ENCODE data around the gene SNX32. TPM values are rescaled to one million over a fixed set of nuclear protein-coding genes. Genes with fewer than 3 reads are reported as not detected.

Gene SNX32
- total and polyA plus RNA-seq, 2 of the 13 experiments (the other 11 are each of a cell fraction or from before 2014, with no cell fraction given) = 0.09 to 0.34 TPM

DNA sequence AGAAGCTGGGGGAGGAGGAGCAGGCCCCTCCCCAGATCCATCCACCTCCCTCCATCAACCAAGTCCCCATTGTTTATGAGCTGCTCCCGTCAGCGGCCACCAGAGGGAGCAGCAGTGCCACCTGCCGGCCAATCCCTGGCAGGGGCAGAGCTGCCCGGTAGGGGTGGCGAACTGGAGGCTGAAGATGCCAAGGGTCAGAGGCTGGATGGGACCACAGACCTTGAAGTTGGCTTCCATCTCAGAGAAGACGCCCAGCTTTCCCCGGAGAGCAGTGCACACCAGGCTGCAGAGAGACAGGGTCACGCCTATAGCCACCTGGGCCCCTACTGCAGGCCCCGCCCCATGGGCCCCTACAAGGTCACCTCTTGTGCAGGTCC is 50.9 kb downstream of the SNX32 start:
- Histone ChIP-seq H3K4me2 (ENCODE audit: low read depth, low read length) (no peak overlapping the region), H3K27me3 (ENCODE audit: control insufficient read depth in 1 of 2, insufficient read depth in 2 of 2, low read length in 2 of 2) (no peaks in the 10 kb centered on the region; a peak in 1 of 5 replicates), H2AFZ (ENCODE audit: low read length) (no peak overlapping the region), H4K20me1 (ENCODE audit: insufficient read depth, low read length) (no peaks in the 10 kb centered on the region), H3K9me3 (ENCODE audit: low read length) (no peaks in the 10 kb centered on the region), H3K36me3 (replicated peaks in 1 of 2; ENCODE audit: control insufficient read depth in 1 of 2, insufficient read depth in 2 of 2, low read length in 2 of 2) (peaks cover 4 to 19% of the 10 kb centered on the region in 2 experiments; a peak in 4 of 5 replicates), H3K9ac (ENCODE audit: insufficient read depth, low read depth, low read length) (no peak overlapping the region), H3K27ac (ENCODE audit: extremely low read length, insufficient read depth, low read length) (no peak overlapping the region), H3K4me3 (replicated peaks in 1 of 3; ENCODE audit: insufficient read depth in 1 of 3, low read depth in 2 of 3, low read length in 3 of 3) (no peak overlapping the region), H3K79me2 (ENCODE audit: insufficient read depth, low read length) (no peaks in the 10 kb centered on the region), H3K4me1 (ENCODE audit: insufficient read depth, low read length) (peaks cover 48% of the 10 kb centered on the region)
- POLR2A ChIA-PET = interaction anchor here (0.6 to 1.7 kb wide), 8 partner anchors 10 to 140 kb away, joined by 3 to 11 read pairs (median 3); partner anchors contain the start of genes CFL1, FOSL1 and MUS81
- 0% methylated on average over 3 of the region's 9 CpGs for WGBS (ENCODE audit: low lambda C conversion rate)
- in situ Hi-C loops (cut with HindIII; ENCODE audit: extremely low pct_ligation_motif_present, low pct_unique_long_range_greater_than_20kb) (loop anchor here (5.0 kb wide), 1 partner anchor 103 kb away; no protein-coding TSS in a partner anchor), intact Hi-C loops (cut with micrococcal nuclease; ENCODE audit: unreplicated experiment) (loop anchor here (5.0 kb wide), 1 partner anchor 48 kb away; no protein-coding TSS in a partner anchor)
- FAIRE-seq = peak; percentile 48
- peak; percentile 41 for ATAC-seq
- CTCF ChIA-PET (ENCODE audit: low intra/inter-chr PET ratio, low total read pairs) = interaction anchor here (0.7 to 2.9 kb wide), 13 partner anchors 9 to 178 kb away, joined by 3 to 77 read pairs (median 5); partner anchors contain the start of genes FOSL1, KAT5, MUS81 and SART1
- no TSS peak for BruUV-seq (replicated peaks)
- peak; percentile 60 for DNase-seq (ENCODE audit: low spot score)
- 0 out of 2 replicates have a peak, but pooled peaks have one; percentile 17 for TF ChIP-seq ZNF746 (CRISPR knock-in tag; IDR thresholded peaks at IDR 0.05)
- TF ChIP-seq FOSL2 (CRISPR knock-in tag; IDR thresholded peaks at IDR 0.05) = peak; percentile 56; the same call in 1 of the 2 replicates
- peak; percentile 75; the same call in 1 of the 2 replicates for TF ChIP-seq NFKB2 (CRISPR knock-in tag; IDR thresholded peaks at IDR 0.05; ENCODE audit: borderline replicate concordance)
- 0 out of 2 replicates have a peak, but pooled peaks have one; percentile 32 for TF ChIP-seq ZNF441 (CRISPR knock-in tag; IDR thresholded peaks at IDR 0.05; ENCODE audit: borderline replicate concordance)
- TF ChIP-seq NR2F1 (CRISPR knock-in tag; IDR thresholded peaks at IDR 0.05) = peak in 1 of 2 experiments; percentile 30; a peak in 1 of 4 replicates
- no peak for TF ChIP-seq FOXA1 (IDR thresholded peaks at IDR 0.05)
- TF ChIP-seq FOXA1 (CRISPR knock-in tag; IDR thresholded peaks at IDR 0.05) = peak; percentile 48; the same call in 1 of the 2 replicates
- TF ChIP-seq, protein P1, sequence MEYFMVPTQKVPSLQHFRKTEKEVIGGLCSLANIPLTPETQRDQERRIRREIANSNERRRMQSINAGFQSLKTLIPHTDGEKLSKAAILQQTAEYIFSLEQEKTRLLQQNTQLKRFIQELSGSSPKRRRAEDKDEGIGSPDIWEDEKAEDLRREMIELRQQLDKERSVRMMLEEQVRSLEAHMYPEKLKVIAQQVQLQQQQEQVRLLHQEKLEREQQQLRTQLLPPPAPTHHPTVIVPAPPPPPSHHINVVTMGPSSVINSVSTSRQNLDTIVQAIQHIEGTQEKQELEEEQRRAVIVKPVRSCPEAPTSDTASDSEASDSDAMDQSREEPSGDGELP (IDR thresholded peaks at IDR 0.05; ENCODE audit: borderline replicate concordance, low read depth) = peak; percentile 45; the same call in 1 of the 2 replicates
- TF ChIP-seq, protein P2, sequence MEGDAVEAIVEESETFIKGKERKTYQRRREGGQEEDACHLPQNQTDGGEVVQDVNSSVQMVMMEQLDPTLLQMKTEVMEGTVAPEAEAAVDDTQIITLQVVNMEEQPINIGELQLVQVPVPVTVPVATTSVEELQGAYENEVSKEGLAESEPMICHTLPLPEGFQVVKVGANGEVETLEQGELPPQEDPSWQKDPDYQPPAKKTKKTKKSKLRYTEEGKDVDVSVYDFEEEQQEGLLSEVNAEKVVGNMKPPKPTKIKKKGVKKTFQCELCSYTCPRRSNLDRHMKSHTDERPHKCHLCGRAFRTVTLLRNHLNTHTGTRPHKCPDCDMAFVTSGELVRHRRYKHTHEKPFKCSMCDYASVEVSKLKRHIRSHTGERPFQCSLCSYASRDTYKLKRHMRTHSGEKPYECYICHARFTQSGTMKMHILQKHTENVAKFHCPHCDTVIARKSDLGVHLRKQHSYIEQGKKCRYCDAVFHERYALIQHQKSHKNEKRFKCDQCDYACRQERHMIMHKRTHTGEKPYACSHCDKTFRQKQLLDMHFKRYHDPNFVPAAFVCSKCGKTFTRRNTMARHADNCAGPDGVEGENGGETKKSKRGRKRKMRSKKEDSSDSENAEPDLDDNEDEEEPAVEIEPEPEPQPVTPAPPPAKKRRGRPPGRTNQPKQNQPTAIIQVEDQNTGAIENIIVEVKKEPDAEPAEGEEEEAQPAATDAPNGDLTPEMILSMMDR (CRISPR knock-in tag; IDR thresholded peaks at IDR 0.05) = peak; percentile 98
- no peak for TF ChIP-seq ZNF768 (CRISPR knock-in tag; IDR thresholded peaks at IDR 0.05)
- TF ChIP-seq ELF1 (CRISPR knock-in tag; IDR thresholded peaks at IDR 0.05) = peak; percentile 25; the same call in 1 of the 2 replicates
- peak; percentile 57; the same call in 1 of the 2 replicates for TF ChIP-seq HOXA3 (CRISPR knock-in tag; IDR thresholded peaks at IDR 0.05)
- TF ChIP-seq, protein P3, sequence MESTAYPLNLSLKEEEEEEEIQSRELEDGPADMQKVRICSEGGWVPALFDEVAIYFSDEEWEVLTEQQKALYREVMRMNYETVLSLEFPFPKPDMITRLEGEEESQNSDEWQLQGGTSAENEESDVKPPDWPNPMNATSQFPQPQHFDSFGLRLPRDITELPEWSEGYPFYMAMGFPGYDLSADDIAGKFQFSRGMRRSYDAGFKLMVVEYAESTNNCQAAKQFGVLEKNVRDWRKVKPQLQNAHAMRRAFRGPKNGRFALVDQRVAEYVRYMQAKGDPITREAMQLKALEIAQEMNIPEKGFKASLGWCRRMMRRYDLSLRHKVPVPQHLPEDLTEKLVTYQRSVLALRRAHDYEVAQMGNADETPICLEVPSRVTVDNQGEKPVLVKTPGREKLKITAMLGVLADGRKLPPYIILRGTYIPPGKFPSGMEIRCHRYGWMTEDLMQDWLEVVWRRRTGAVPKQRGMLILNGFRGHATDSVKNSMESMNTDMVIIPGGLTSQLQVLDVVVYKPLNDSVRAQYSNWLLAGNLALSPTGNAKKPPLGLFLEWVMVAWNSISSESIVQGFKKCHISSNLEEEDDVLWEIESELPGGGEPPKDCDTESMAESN (CRISPR knock-in tag; conservative IDR thresholded peaks at IDR 0.05) = 0 out of 2 replicates have a peak, but pooled peaks have one; percentile 39
- TF ChIP-seq ZNF670 (CRISPR knock-in tag; IDR thresholded peaks at IDR 0.05; ENCODE audit: borderline replicate concordance) = no peak
- TF ChIP-seq ELF3 (CRISPR knock-in tag; IDR thresholded peaks at IDR 0.05) = peak; percentile 40; the same call in 1 of the 2 replicates
- TF ChIP-seq SP1 (IDR thresholded peaks at IDR 0.05) = no peak
- TF ChIP-seq SP1 (CRISPR knock-in tag; IDR thresholded peaks at IDR 0.05) = peak; percentile 73
- peak; percentile 35; the same call in 1 of the 2 replicates for TF ChIP-seq MED1 (CRISPR knock-in tag; IDR thresholded peaks at IDR 0.05)
- TF ChIP-seq U2AF1 (optimal IDR thresholded peaks at IDR 0.05; ENCODE audit: low read depth, low read length) = peak; percentile 64
- TF ChIP-seq FOXO1 (CRISPR knock-in tag; IDR thresholded peaks at IDR 0.05) = peak; percentile 81
- TF ChIP-seq TARDBP (CRISPR knock-in tag; IDR thresholded peaks at IDR 0.05) = no peak
- TF ChIP-seq MED13 (CRISPR knock-in tag; IDR thresholded peaks at IDR 0.05) = no peak
- 0 out of 2 replicates have a peak, but pooled peaks have one; percentile 47 for TF ChIP-seq HOXA5 (CRISPR knock-in tag; IDR thresholded peaks at IDR 0.05)
